ENCODE results near the gene PICK1. TPM values are rescaled to one million over a fixed set of nuclear protein-coding genes. Genes with fewer than 3 reads are reported as not detected.

Gene PICK1
- total RNA-seq, 4 donors from 2014 or later: 52.2 to 81.4 (median 57.5) TPM

- Histone ChIP-seq H3K27me3 (peaks cover 4% of the 10 kb centered on the region), H3K9me3 (no peaks in the 10 kb centered on the region), H3K4me3 (replicated peaks in 1 of 3) (no peak overlapping the region), H3K36me3 (peaks cover 0 to 2% of the 10 kb centered on the region in 2 donors), H3K27ac (no peak overlapping the region), H3K4me1 (peaks cover 12 to 24% of the 10 kb centered on the region in 2 donors)
- DNase-seq: no peak
- intact Hi-C loops (cut with DNase I): no loop called here
- 54 to 80% methylated on average over 8 to 11 of the region's 11 CpGs for WGBS, 2 donors
- TF ChIP-seq POLR2A (IDR thresholded peaks at IDR 0.05): no peak
- TF ChIP-seq, protein P1, sequence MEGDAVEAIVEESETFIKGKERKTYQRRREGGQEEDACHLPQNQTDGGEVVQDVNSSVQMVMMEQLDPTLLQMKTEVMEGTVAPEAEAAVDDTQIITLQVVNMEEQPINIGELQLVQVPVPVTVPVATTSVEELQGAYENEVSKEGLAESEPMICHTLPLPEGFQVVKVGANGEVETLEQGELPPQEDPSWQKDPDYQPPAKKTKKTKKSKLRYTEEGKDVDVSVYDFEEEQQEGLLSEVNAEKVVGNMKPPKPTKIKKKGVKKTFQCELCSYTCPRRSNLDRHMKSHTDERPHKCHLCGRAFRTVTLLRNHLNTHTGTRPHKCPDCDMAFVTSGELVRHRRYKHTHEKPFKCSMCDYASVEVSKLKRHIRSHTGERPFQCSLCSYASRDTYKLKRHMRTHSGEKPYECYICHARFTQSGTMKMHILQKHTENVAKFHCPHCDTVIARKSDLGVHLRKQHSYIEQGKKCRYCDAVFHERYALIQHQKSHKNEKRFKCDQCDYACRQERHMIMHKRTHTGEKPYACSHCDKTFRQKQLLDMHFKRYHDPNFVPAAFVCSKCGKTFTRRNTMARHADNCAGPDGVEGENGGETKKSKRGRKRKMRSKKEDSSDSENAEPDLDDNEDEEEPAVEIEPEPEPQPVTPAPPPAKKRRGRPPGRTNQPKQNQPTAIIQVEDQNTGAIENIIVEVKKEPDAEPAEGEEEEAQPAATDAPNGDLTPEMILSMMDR (IDR thresholded peaks at IDR 0.05): no peak
These were observed 23.3 kb downstream of the PICK1 start for GRCh38 chr22:38080474-38080849.

GRCh38 chr22:38080850-38081635 lies 23.8 kb downstream of the PICK1 start:
- TF ChIP-seq POLR2A (IDR thresholded peaks at IDR 0.05): peak in 1 of 2 donors; percentile 5
- TF ChIP-seq, protein P1 (IDR thresholded peaks at IDR 0.05): peak in 1 of 6 experiments; percentile 5
- no peaks in the 10 kb centered on the region for H3K36me3 ChIP-seq
- WGBS, 2 donors: 6 to 10% methylated on average over 8 to 10 of the region's 110 CpGs
- peaks cover 4% of the 10 kb centered on the region for H3K27me3 ChIP-seq
- H3K27ac ChIP-seq: no peak overlapping the region
- intact Hi-C loops (cut with DNase I): no loop called here
- peak overlapping the region in 1 of 3 donors; percentile 17 for H3K4me3 ChIP-seq (replicated peaks in 1 of 3)
- H3K4me1 ChIP-seq: peaks cover 12 to 24% of the 10 kb centered on the region in 2 donors
- H3K9me3 ChIP-seq: no peaks in the 10 kb centered on the region
- DNase-seq: peak; percentile 38 to 47

- Histone ChIP-seq H3K36me3 (no peaks in the 10 kb centered on the region), H3K4me1 (peaks cover 12 to 24% of the 10 kb centered on the region in 2 donors), H3K4me3 (replicated peaks in 1 of 3) (peak overlapping the region in 1 of 3 donors; percentile 17), H3K27me3 (peaks cover 4% of the 10 kb centered on the region), H3K9me3 (no peaks in the 10 kb centered on the region), H3K27ac (no peak overlapping the region)
- TF ChIP-seq, protein P1 (IDR thresholded peaks at IDR 0.05): no peak
- TF ChIP-seq POLR2A (IDR thresholded peaks at IDR 0.05): no peak
- DNase-seq: no peak
- WGBS, 2 donors: 10% methylated on average over 2 of the region's 17 CpGs; no CpG with 5 or more reads in 1 of the 2 donors
- intact Hi-C loops (cut with DNase I): no loop called here
These were observed 24.4 kb downstream of the PICK1 start for GRCh38 chr22:38081636-38081940.

- Histone ChIP-seq H3K9me3 (no peaks in the 10 kb centered on the region), H3K27ac (no peak overlapping the region), H3K4me1 (peaks cover 12 to 24% of the 10 kb centered on the region in 2 donors), H3K36me3 (no peaks in the 10 kb centered on the region), H3K4me3 (replicated peaks in 1 of 3) (peak overlapping the region in 1 of 3 donors; percentile 17), H3K27me3 (peaks cover 4% of the 10 kb centered on the region)
- TF ChIP-seq, protein P1 (IDR thresholded peaks at IDR 0.05): no peak
- TF ChIP-seq POLR2A (IDR thresholded peaks at IDR 0.05): no peak
- WGBS, 2 donors: 19 to 27% methylated on average over 5 to 7 of the region's 52 CpGs
- intact Hi-C loops (cut with DNase I): no loop called here
- DNase-seq: no peak
These were observed 25.0 kb downstream of the PICK1 start for GRCh38 chr22:38081941-38082828.

Measured in thyroid gland (tissue), 4 donors.